Measurements from ENCODE around the gene CYB561A3. TPM values are rescaled to one million over a fixed set of nuclear protein-coding genes. Genes with fewer than 3 reads are reported as not detected.

CYB561A3 gene
- total RNA-seq, 2 donors from 2014 or later = 28.9 to 33.6 TPM

GRCh38 chr11:61372659-61373420 lies 11.2 kb upstream of the CYB561A3 start:
- intact Hi-C loops (cut with DNase I) = no loop called here
- peak; percentile 5 for DNase-seq (ENCODE audit: low spot score)

- peak; percentile 41 for DNase-seq (ENCODE audit: low spot score)
- intact Hi-C loops (cut with DNase I) = no loop called here
Measured at GRCh38 chr11:61370349-61371005, 8.8 kb upstream of the CYB561A3 start.

- intact Hi-C loops (cut with DNase I) = no loop called here
- DNase-seq (ENCODE audit: low spot score) = peak; percentile 87
Measured at GRCh38 chr11:61369372-61370348, 8.0 kb upstream of the CYB561A3 start.

- peak; percentile 17 for DNase-seq (ENCODE audit: low spot score)
- intact Hi-C loops (cut with DNase I) = no loop called here
Measured at GRCh38 chr11:61368646-61369045, 7.0 kb upstream of the CYB561A3 start.

- peak; percentile 5 for DNase-seq (ENCODE audit: low spot score)
- intact Hi-C loops (cut with DNase I) = no loop called here
Measured at GRCh38 chr11:61367406-61367805, 5.7 kb upstream of the CYB561A3 start.

GRCh38 chr11:61364012-61364675 lies 2.5 kb upstream of the CYB561A3 start:
- DNase-seq (ENCODE audit: low spot score) = peak; percentile 18
- intact Hi-C loops (cut with DNase I) = no loop called here

- no peak for DNase-seq (ENCODE audit: low spot score)
- intact Hi-C loops (cut with DNase I) = no loop called here
Measured at GRCh38 chr11:61362542-61362875, 827 bp upstream of the CYB561A3 start.

- intact Hi-C loops (cut with DNase I) = no loop called here
- DNase-seq (ENCODE audit: low spot score) = no peak
Measured at GRCh38 chr11:61361237-61361740, 393 bp downstream of the CYB561A3 start.

GRCh38 chr11:61359516-61359915 lies 2.2 kb downstream of the CYB561A3 start:
- DNase-seq (ENCODE audit: low spot score) = no peak
- intact Hi-C loops (cut with DNase I) = no loop called here

- intact Hi-C loops (cut with DNase I) = no loop called here
- DNase-seq (ENCODE audit: low spot score) = no peak
Measured at GRCh38 chr11:61358566-61358965, 3.1 kb downstream of the CYB561A3 start.

GRCh38 chr11:61357894-61358239 lies 3.8 kb downstream of the CYB561A3 start:
- intact Hi-C loops (cut with DNase I) = no loop called here
- no peak for DNase-seq (ENCODE audit: low spot score)

GRCh38 chr11:61357233-61357893 lies 4.3 kb downstream of the CYB561A3 start:
- no peak for DNase-seq (ENCODE audit: low spot score)
- intact Hi-C loops (cut with DNase I) = no loop called here

GRCh38 chr11:61356706-61357105 lies 5.0 kb downstream of the CYB561A3 start:
- no peak for DNase-seq (ENCODE audit: low spot score)

GRCh38 chr11:61354208-61354607 lies 7.5 kb downstream of the CYB561A3 start:
- intact Hi-C loops (cut with DNase I) = no loop called here
- no peak for DNase-seq (ENCODE audit: low spot score)

More at GRCh38 chr11:61356706-61357105, 5.0 kb downstream of the CYB561A3 start:
- intact Hi-C loops (cut with DNase I) = no loop called here

GRCh38 chr11:61353131-61354067 lies 8.3 kb downstream of the CYB561A3 start:
- intact Hi-C loops (cut with DNase I) = no loop called here
- DNase-seq (ENCODE audit: low spot score) = peak; percentile 70

GRCh38 chr11:61352038-61352437 lies 9.6 kb downstream of the CYB561A3 start:
- intact Hi-C loops (cut with DNase I) = no loop called here
- DNase-seq (ENCODE audit: low spot score) = peak; percentile 13

GRCh38 chr11:61350803-61351202 lies 10.9 kb downstream of the CYB561A3 start:
- peak; percentile 58 for DNase-seq (ENCODE audit: low spot score)
- intact Hi-C loops (cut with DNase I) = no loop called here

- intact Hi-C loops (cut with DNase I) = no loop called here
- DNase-seq (ENCODE audit: low spot score) = peak; percentile 50
Measured at GRCh38 chr11:61350336-61350735, 11.3 kb downstream of the CYB561A3 start.
